IPS-NIHi11 (cell line): Measurements from ENCODE around the gene CABS1.

Source experiments
- DNase-seq: peaks from one replicate; pipeline ENCODE4 v3.0.0; 2012; ENCODE audit warnings: mixed read lengths, low spot score

Gene CABS1

DNA sequence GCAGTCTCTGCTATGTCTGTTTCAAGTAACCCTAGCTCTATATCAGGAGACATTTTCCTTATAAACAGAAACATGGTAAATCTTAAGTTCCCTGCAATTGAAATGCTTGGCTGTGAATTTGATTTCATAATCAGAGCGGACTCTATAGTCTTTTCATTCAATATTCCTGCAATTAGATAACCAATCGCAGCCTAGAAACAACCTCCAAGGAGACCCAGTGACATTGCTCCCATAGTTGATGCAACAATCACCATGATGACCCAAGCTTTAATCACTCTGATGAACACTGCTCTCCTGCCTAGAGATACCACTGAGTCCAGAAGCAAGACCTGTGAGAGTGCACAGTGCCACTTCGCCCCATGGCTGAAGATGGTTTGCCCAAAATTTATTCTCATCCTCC, at the start of gene CABS1:
CABS1 (plus strand) TSS at position 301 of the 400 bp plus-strand sequence; CDS start at position 360, 59 bp downstream.
- no peak for DNase-seq

DNA sequence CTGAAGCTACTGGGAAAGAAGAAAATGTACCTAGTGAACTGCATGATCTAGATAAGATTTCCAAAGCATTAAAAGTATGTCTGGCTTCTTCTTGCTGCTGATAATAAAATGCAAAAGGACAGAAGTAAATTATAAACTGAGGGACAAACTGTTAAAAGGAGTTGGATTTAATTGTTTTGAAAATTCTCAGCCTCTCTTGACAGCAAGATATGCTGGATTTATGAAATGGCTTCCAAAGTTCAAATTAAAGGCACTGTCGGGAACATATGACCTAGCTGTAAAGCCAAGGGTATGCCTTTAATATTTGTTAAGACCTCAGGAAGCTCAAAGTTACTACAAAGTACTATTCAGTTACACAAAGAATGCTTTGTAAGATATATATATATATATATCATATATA, 46.1 kb upstream of the CABS1 start:
- DNase-seq, result no peak

DNA sequence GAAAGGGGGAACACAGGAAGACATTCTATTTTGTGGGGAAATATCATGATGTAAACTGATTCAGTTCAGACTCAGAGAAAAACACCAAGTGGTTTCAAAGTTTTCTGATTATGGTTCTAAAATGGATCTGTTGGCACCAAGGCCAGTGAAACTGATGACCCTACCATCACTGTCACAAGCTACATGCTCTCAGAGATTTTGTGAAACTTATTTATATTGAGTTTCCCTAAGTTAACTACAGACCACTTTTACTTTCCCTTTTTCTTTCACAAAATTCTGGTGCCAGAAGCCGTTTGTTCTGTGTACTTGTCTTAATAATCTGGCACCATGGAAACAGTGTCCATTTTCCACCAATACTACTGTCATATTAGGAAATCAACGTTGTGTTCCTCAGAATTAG, 43.4 kb upstream of the CABS1 start:
- no peak for DNase-seq

DNA sequence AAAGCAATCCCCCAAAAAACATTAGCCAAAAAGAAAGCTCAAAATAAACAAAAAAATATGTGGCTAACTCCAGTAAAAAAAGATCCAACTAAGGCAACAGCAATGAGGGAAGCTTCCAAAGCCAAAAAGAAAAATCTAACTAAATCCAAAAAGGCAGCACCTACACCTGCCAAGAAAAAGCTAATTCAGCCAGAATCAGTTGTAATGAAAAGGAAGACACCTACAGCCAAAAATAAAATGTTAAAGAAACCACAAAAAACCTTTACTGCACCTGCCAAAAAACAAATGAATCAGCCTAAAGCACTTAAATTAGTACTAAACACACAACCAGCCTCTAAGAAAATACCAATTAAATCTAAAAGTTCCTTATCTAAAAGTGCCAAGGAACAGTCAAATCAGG, 37.2 kb upstream of the CABS1 start:
- no peak for DNase-seq

DNA sequence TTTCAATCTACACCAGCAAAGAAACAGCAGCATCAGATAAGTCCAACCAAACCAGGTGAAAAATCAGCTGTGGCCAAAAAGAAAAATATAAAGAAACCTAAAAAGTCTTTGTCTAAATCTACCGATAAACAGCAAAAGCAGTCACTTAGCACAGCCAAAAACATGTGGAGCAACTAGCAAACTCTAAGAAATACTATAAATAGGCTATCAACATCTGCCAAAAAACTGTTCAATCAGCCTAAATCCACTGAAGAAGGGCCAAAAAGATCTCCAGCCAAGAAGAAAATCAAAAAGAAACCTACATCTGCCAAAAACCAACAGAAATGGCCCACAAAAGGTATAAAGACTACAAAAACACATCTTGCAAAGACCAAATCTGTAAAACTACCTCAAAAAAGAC, 36.7 kb upstream of the CABS1 start:
- DNase-seq, result no peak

DNA sequence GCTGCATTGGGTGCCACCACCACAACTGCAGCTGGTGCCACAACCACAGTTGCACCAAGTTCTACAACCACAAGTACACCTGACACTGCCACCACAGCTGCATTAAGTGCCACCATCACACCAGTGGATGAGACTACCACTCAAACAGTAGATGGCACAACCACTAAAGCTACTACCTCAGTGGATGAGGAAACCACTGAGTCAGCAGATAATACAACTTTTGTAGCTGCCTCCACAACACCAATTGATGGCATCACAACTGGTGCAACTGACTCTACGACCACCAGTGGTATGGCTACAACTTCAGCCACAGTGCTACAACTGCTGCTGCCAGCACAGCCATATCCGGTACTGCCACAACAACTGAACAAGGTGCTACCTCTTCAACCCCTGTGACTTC, 35.1 kb upstream of the CABS1 start:
- no peak for DNase-seq

DNA sequence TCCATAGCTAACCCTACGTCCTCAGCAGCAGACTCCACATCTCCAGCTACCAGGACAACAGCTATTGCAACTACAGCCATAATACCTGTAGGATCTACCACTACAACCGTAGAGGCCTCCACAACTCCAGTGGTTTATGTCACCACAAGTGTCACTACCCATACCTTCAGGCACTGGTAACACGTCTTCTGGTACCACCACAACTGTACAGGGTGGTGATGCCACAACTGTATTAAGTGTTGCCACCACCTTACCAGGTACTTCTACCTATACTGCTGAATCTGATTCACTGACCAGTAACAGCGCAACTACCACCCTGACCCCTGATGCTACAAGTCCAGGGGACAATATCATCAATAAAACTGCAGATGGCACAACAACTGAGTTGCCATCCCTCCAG, 34.6 kb upstream of the CABS1 start:
- DNase-seq, result no peak

DNA sequence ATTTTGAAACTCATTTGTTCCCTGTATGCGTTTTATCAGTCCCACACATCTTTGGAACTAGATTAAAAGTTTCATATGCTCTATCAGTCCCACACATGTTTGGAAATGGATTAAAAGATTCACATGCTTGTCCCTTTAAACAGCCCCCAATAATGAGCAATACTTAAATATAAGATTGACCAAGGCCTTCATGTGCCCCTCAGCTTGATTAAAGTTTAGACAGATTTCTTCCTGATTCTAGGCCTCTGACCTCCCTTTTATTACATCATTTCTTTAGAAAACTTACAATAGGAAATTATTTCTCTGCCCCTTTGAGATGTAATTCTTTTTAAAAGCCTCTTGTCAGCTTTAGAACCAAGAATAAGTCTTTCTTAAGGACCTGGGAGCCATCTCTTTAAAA, 31.7 kb upstream of the CABS1 start:
- no peak for DNase-seq

DNA sequence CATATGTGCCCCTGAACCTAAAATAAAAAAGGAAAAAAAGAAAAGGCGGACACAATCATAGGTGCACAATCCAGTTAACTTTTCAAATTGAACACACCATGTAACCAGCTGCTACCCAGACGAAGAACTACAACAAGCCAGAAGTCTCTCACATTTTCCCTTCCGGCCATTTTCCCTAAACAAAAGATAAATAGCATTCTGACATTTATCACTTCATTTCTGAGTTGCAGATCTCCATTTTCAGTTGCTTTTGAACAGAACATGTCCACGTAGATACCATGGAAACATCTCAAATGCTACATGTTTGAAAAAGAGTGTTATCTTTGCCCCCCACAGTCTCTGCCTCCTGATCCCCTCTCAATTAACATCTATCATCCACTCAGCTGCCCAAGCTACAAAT, 29.2 kb upstream of the CABS1 start:
- no peak for DNase-seq

DNA sequence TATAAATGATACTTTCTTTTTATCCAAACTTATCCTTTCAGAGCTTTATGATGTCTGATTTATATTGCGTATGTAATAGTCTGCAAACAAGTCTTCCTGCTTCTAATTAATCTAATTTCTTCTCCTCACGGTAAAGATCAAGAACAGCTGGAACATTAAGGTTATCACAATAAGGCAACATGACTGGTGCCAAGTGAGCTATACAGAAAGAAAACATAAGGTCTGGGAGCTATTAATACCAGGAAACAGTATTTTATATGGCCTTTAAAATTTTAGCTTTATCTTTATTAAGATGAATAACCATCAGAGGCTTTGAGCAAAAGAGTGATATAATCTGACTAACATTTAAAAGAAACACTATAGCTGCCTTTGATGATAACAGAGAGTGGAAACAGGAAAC, 28.7 kb upstream of the CABS1 start:
- no peak for DNase-seq

DNA sequence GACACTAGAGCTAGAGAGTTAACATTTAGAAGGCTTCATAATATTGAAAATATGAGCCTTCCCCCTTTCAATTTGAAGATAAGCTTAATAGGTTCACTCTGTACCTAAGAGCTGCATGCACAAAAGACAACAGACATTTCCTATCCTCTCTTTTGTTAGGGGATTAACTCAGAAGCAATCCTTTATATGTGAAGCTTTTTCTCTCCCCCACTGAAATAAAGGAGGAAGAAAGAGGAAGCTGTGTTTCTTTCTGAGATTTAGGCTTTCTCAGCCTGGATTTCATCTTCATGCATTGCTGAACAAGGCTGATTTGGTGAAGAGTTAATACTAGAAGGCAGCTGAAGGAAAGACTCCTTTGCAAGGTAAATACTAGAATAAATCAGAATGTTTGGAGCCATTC, 21.0 kb upstream of the CABS1 start:
- DNase-seq, result no peak

DNA sequence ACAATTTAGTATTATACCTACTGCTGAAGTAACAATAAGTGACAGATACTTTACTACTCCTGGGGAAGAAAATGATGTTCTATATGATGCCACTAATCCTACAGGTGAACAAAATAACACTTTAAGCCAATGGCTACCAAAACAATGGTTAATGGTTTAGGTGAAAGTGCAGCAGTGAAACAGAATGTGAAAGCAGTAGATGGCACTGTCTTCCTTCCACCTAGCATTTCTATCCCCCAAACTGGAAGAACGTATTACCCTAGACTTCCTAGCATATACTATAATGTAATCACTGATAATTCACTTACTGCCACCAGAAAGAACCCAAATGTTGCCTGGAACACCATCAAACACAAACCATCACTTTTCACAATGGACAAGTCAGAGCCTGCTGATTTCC, 18.9 kb upstream of the CABS1 start:
- no peak for DNase-seq

DNA sequence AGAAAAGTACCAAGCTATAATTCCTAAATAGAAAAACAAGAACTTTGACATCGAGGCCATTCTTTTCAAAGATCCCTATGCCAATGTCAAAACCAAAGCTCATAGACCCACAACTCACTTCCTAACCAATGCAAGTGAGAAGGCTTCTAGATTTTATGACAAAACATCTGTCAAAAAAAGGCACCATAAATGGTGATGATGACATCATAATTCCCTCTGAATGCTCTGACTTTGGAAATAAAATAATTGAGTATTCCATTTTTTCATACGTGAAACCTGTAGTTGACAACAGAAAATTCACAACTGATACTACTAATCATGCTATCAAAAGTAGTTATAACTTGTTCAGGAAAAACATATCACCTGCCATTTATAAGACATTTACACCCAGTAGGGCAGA, 8.7 kb upstream of the CABS1 start:
- no peak for DNase-seq

DNA sequence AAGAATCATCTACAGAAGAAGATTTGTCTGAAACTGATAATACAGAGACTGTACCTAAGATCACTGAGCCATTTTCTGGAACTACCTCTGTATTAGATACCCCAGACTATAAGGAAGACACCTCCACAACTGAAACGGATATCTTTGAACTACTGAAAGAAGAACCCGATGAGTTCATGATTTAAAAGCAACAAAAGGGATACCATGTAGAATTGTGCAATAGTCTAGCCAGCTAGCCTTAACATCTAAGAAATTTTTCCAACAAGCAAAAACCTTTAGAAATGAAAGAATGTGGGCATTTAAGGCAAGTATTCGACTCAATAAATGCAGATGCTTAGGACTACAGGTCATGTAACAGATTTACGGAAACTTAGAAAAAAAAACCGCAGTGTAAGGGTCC, 1.3 kb downstream of the CABS1 start:
- DNase-seq, result no peak

DNA sequence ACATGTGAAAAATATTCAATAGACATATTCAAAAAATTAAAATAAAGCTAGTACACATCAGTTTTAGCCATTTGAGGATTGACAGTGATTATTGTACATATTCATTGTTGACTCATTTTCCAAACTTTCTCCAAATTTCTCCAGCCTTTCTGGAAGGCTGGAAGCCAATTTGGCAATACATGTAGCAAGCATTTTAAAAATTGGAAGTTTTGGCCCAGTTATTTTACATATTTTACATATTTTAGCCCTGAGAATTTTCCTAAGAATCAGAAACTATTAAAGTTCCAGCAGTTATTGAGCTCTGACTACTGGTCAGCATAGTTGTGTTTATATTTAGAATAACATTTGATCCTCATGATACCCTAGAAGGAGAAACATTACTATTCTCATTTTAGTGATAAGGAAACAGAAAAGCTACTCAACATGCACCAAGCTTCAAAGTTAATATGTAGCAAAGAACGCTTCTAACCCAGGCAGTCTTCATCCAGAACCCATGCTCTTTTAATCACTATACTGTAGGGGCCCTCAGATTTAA, 3.2 kb downstream of the CABS1 start:
- no peak for DNase-seq

DNA sequence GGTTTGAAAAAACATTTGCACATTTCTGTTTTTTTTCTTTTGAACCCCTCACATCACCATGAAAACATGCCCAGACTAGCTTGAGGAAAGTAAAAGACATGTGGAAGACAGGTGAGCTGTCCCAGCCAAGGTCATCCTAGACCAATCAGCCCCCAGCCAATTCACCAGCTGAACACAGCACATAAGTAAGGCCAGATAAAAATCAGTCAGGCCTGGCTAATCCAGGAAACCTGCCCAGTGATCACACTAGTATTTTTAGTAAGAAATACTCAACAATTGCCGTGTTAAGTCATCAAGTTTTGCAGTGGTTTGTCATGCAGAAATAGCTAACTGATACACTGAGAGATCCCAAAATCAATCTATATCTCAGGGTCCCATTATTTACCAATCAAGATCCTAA, 21.4 kb downstream of the CABS1 start:
- no peak for DNase-seq

DNA sequence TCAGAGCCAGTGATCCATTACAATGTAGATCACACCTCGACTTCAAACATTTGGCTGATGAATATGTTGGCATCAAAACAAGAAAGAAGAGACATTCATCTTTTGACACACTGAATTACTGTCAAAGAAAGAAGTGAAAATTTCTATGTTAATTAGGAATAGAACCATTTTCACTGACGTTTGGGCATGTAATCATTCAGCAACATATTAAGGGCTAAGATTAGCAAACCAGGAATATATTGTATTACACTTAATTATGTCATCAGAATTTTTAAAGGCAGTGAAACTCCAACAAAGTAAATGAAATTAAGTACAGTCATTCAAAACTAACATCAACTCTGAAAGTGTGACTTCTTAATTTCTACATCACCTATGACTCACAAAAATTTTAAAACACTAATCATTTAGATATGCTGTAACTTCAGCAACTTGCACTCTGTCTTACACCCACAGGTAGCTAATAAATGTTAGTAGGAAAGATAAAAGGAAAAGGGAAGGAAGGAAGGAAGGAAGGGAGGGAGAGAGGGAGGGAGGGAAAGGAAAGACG, 24.4 kb downstream of the CABS1 start:
- no peak for DNase-seq

DNA sequence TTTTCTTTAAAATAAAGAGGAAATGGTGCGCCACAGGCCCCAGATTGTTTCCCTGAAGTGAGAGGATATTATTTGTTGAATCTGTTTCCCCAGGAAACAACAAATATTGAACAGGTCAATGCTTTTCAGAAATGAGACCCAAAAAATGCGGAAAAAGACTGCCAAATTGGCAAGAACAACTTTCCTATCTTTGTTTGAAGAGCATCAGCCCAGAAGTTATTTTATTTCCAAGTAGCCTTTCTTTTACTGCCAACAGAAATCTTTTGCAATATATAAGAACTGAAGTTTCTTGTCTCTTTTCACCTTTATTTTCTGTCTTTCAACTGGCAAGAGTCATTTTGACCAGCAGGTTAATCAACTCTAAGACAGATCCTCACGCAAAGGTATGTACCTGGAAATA, 25.7 kb downstream of the CABS1 start, which contains the start of gene SMR3A:
SMR3A (plus strand) TSS at position 301 of the 400 bp plus-strand sequence. CDS start 1,356 bp downstream, outside the sequence.
- DNase-seq, result no peak

DNA sequence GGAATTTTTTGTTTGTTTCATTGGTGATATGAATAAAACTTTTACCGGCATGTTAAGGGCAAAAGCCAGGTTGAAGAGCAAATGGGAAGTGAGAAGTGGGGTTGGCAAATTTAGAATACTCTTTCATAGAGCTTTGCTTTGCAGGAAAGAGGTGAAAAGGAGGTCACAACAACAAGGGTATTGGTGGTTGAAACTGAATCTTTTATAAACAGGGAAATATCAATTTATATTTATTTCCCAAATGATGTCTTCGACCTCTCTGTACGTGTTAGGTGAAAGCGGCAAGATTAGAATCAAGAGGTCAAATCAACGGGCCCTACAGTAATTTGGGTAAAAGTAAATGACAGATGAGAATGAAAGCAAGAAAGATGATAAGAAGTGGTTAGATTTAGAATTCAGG, 29.2 kb downstream of the CABS1 start:
- no peak for DNase-seq

DNA sequence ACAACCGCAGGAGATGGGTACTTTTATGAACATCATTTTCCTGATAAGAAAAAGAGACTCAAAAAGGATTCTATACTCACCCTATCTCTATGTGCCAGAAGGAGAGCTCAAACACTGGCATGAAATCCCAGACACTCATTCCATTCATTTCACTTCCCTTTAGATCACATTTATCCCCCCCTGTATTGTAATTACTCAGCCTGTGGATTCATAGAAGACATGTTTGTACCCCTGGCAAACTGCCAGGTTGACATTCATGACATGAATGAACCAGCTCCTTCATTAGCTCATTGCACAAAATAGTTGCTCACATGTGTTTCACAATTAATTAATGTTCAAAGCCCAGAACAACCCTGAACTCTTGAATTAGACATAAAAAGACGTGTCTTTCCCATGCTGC, 30.7 kb downstream of the CABS1 start:
- DNase-seq, result no peak

DNA sequence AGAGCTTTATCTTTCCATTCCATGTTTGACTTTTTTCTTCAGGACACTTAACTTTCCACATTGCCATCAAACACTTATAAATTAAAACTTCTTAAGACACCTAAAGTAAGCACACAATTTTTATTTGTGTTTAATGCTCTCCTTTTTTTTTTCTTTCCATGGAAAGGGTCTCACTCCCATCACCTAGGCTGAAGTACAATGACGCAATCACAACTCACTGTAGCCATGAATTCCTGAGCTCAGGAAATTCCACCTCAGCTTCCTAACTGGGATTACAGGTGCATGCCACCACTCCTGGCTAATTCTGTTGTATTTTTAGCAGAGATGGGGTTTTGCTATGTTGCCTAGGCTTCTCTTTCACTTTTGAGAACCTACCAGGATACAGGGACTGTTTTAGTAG, 33.0 kb downstream of the CABS1 start:
- no peak for DNase-seq

DNA sequence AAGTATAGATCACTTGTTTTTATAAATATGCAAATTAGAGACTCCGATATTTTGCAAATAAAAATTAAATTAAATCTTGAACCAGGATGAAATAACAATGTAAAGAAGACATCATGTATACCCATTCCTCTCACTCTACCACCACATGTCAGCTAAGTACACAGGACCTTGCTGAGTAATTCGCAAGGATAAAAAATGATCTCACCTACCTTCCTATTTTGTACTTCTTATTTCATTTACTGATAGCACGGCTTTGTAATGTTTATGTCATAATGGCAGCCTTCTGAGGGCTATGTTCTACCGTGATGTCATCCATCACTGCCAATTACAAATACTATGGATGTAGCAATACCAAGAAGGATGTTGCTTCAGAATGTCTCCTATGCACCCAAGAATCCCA, 37.2 kb downstream of the CABS1 start:
- no peak for DNase-seq

DNA sequence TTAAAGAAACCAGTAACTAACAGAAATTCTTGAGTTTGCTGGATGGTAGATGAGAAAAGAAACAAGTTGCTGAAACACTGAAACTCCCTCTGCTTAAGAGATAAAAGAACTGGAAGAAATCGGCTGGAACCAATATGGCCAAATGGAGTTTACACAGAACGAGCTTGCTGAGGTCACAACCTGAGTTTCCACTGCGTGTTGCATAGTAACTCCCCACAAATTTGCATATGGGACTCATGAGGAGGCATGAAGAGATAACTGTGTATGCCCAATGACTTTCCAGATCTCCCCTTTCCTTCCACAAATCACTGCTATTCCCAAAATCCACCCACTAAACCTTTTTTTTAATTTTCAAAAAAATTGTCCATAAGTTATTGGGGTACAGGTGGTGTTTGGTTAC, 38.0 kb downstream of the CABS1 start:
- no peak for DNase-seq

DNA sequence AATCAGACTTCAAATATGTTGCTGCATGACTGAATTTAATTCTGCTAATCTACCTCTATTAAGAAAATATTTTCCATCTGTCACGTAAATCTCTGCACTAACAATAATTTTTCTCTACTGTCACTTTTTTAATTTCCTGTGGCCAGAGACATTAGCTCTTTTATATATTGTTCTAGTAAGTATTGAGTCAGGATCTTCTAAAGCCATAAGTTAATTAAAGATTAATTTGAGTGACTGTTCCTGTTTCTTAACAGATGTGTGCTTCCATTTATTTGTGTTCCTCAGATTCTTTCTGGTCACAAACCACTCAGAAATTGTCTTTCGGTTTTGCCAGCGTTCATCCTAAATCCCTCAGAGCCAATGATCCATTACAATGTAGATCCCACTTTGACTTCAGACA, 45.8 kb downstream of the CABS1 start:
- no peak for DNase-seq
